Activated CD8-positive, alpha-beta memory T cell treated with anti-CD3 and anti-CD28 coated beads for 24 hours (primary cell): ENCODE data around the gene MEIS1.

ENCODE experiments used
- DNase-seq: peaks from one replicate; pipeline ENCODE4 v3.0.0-alpha.2; 2020

The MEIS1 gene

DNA sequence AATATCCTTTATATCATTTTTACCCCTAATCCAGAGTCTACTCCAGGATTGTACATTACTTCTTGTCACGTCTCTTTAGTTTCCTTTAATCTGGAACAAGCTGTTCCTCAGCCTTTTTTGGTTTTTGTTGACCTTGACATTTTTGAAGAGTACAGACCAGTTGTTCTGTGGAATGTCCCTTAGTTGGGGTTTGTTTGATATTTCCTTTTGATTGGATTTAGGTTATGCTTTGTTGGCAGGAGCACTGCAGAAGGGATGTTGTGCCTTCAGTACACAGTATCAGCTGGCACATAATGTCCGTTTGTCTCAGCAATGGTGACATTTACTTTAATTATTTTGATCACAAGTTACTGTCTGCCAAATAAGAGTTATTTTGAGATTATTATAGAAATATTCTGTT lies 160.6 kb downstream of the MEIS1 start:
- no peak for DNase-seq

DNA sequence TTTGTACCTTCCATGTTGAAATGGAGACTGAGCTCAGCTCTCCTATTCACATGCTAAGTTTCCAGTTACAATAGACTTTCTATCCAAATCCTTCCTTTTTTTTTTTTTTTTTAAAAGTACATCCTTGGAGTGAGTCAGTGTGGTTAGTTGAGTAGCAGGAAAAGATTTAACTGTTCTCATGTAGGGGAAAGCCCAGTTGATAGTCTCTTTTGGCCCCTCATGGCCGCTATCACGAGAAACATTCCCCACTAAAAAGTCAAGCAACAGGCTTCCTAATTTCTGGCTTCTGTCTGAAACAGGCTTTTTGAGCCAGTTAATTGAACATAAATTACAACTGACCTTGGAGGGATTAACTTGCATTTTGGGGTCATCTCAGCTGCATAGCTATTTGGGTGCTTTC lies 161.3 kb downstream of the MEIS1 start:
- DNase-seq = no peak

DNA sequence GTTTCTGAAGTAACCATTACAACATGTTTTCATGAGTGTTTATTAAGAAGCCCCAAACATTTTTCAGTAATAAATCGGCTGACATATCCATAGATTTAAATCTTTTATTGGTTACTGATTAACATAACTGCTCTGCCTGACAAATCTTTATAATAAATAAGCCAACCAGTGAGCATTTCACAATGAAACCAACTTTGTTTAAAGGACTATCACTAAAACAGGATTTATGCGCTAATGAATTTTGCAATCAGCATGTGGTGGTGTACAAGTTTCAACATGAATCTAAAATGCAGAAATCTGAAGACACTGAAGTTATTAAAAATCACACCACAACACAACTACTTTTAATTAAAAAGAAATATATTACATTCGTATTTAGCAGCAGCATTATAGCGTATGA lies 166.7 kb downstream of the MEIS1 start:
- DNase-seq = no peak

DNA sequence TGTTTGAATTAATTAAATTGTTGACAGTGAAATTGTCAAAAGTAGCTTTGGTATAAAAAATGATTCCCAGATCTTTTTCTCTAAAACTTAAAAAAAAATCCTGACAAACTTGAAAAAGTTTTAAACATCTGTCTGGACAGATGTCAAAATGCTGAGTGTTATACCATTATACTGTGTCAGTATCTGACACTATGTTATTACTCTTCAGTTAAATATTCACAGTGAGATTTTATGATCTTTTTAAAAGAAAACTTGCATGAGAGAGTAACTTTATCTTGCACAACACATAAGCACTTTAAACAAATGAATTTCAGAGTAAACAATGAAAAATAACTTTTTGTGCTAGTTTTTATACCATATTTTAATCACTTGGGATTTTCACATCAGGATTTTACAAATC lies 167.4 kb downstream of the MEIS1 start:
- DNase-seq = no peak

DNA sequence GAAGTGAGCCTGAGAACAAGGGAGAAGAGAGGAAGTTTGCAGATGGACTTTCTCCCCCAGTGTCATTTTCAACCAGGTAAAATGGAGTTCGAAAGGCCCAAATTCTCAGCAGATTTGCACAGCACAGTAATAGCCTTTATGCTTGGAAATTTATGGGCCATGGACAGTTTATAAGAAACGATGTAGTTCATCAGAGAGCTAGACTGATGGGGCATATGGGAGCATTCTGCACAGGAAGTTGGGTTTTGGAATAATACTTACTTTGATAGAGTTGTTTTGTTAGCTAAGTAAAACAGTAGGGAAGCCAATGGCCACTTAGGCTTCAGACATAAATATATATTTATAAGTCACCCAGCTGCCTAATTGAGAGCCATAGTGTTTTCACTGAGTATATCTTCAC lies 169.4 kb downstream of the MEIS1 start:
- no peak for DNase-seq

DNA sequence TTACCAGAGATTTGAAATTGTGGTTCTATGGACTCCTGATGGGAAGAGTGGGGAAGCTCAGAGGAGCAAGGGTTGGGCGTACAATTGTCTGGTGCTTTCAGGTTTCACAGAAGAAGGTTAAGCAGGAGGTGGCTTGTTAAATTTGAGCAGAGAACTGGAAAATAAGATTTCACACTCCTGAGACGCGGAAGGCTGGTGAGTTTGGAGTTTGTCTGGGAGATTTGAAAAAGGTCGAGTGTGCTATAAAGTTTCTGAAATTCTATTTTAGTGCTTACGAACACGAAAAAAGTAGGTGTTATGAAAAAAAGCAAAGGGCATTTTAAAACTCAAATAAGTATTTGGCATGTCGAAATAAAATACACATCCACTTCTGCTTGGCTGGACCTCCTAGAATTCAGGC lies 170.1 kb downstream of the MEIS1 start:
- DNase-seq = no peak

DNA sequence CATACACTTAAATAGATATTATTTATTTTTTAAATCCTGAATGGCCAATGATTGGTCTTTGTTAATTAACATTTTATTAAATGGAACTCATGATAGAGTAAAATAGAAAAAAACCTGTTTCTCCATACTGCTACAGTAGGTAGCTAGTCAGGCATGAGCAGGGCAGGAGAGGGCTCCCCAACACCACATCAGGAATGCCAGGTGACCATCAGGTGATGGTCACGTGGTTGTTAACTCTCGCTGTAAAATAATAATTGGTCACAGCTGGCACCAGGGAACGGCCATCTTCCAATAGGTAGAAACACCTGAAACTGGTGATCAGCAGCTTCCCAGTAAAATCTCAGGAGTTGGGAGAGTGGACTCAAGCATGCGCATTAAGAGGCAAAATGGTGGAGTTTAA lies 172.2 kb downstream of the MEIS1 start:
- no peak for DNase-seq
